GM12878 (cell line): ENCODE data around the gene PTGES2. TPM values are rescaled to one million over a fixed set of nuclear protein-coding genes. Genes with fewer than 3 reads are reported as not detected.

Source experiments
- ATAC-seq: fragments of 200-7000 bp; cut with Tn5 transposase; 3 replicates; pipeline ENCODE4 v1.9.1; 2020; ENCODE audit warnings: mild to moderate bottlenecking, moderate library complexity
- BruUV-seq: library from RNA; stranded (reverse); fragments of 400-500 nt; replicated peaks from 2 replicates; lab custom pipeline; 2021; lab: Mats Ljungman, UMichigan
- CTCF ChIA-PET: fragments of 300-600 bp; sonication (Branson Sonifier 250); formaldehyde crosslinking; extraction: SDS; loops from one replicate; lab custom pipeline; 2021; ENCODE audit warnings: inconsistent platforms; lab: Yijun Ruan, JAX
- POLR2A ChIA-PET: fragments of 350-600 bp; formaldehyde crosslinking; extraction: SDS; loops from one replicate; lab custom pipeline; 2021; ENCODE audit warnings: inconsistent platforms; lab: Charles Lee
- RAD21 ChIA-PET: fragments of 300-600 bp; sonication (Branson Sonifier 250); formaldehyde crosslinking; loops from one replicate; lab custom pipeline; 2023; ENCODE audit warnings: antibody characterized with exemption; ENCODE audit not compliant: unreplicated experiment; lab: Charles Lee
- SMC1A ChIA-PET: fragments of 300-600 bp; sonication (Branson Sonifier 250); formaldehyde crosslinking; loops from one replicate; lab custom pipeline; 2023; ENCODE audit not compliant: unreplicated experiment, uncharacterized antibody; lab: Charles Lee
- DNase-seq: peaks from one replicate; pipeline ENCODE4 v3.0.0-alpha.2; 2011; ENCODE audit warnings: low read depth, low spot score
- FAIRE-seq: peaks from 3 replicates; lab custom pipeline; 2011; peaks lifted over from hg19 to GRCh38; lab: Jason Lieb, UNC
- H2AFZ ChIP-seq: 2 replicates; pipeline ENCODE4 v1.6.0; 2011; ENCODE audit warnings: low read depth, low read length, control low read depth; ENCODE audit not compliant: control insufficient read depth
- H3K27ac ChIP-seq: 2 replicates; pipeline ENCODE4 v1.5.1; 2011; ENCODE audit warnings: control low read depth; ENCODE audit not compliant: control insufficient read depth, insufficient read depth
- H3K27me3 ChIP-seq, 2 experiments: replicated peaks in 1 of 2; 2 replicates each; pipeline versions ENCODE4 v1.6.0 to v1.6.1; 2011; ENCODE audit warnings: low read length in 1 of 2; ENCODE audit not compliant: control insufficient read depth in 2 of 2, insufficient read depth in 2 of 2
- H3K36me3 ChIP-seq, 2 experiments: 2 replicates each; pipeline ENCODE4 v1.5.1; 2011; ENCODE audit warnings: low read length in 1 of 2; ENCODE audit not compliant: control insufficient read depth in 2 of 2, insufficient read depth in 2 of 2
- H3K4me1 ChIP-seq: 2 replicates; pipeline ENCODE4 v1.6.1; 2011; ENCODE audit warnings: mild to moderate bottlenecking, low read length, moderate library complexity, mixed read lengths; ENCODE audit not compliant: control insufficient read depth, insufficient read depth
- H3K4me2 ChIP-seq: 2 replicates; pipeline ENCODE4 v1.6.0; 2011; ENCODE audit warnings: control low read depth; ENCODE audit not compliant: control insufficient read depth, insufficient read depth
- H3K4me3 ChIP-seq: fragments of 200-600 bp; sonication (generic); 2 replicates; pipeline ENCODE4 v1.5.1; 2016
- H3K79me2 ChIP-seq: 2 replicates; pipeline ENCODE4 v1.6.0; 2011; ENCODE audit warnings: low read length; ENCODE audit not compliant: control insufficient read depth, insufficient read depth
- H3K9ac ChIP-seq: 2 replicates; pipeline ENCODE4 v1.8.0; 2011; ENCODE audit warnings: low read length, control low read depth, mixed read lengths; ENCODE audit not compliant: control insufficient read depth, insufficient read depth
- H3K9me3 ChIP-seq: replicated peaks from 3 replicates; pipeline ENCODE4 v1.5.1; 2011; ENCODE audit warnings: mild to moderate bottlenecking, low read length; ENCODE audit not compliant: control insufficient read depth, insufficient read depth
- H4K20me1 ChIP-seq: 2 replicates; pipeline ENCODE4 v1.6.0; 2011; ENCODE audit not compliant: control insufficient read depth, insufficient read depth
- BACH1 ChIP-seq: fragments of 450-650 bp; IDR thresholded peaks from 2 replicates; pipeline ENCODE4 v1.6.1; 2017; ENCODE audit warnings: mild to moderate bottlenecking, borderline replicate concordance
- DPF2 ChIP-seq: fragments of 450-650 bp; IDR thresholded peaks from 2 replicates; pipeline ENCODE4 v1.6.1; 2017; ENCODE audit warnings: mild to moderate bottlenecking
- EED ChIP-seq: sonication (generic); IDR thresholded peaks from 2 replicates; pipeline ENCODE4 v1.6.1; 2016; ENCODE audit warnings: antibody characterized with exemption, low read depth
- ESRRA ChIP-seq: IDR thresholded peaks from 2 replicates; pipeline ENCODE4 v1.6.1; 2012; ENCODE audit warnings: mild to moderate bottlenecking, low read length, improper control_type of control experiment
- KAT2A ChIP-seq: conservative IDR thresholded peaks from 2 replicates; pipeline ENCODE4 v1.6.1; 2011; ENCODE audit warnings: low read depth, low read length; ENCODE audit not compliant: control insufficient read depth
- NFYB ChIP-seq: IDR thresholded peaks from 2 replicates; pipeline ENCODE4 v1.6.1; 2011; ENCODE audit warnings: low read depth, mild to moderate bottlenecking, low read length, improper control_type of control experiment, moderate library complexity; ENCODE audit not compliant: insufficient read depth
- POLR2A ChIP-seq: IDR thresholded peaks from 2 replicates; pipeline ENCODE4 v1.6.1; 2011; ENCODE audit warnings: low read depth, mild to moderate bottlenecking, low read length
- RB1 ChIP-seq: fragments of 450-650 bp; formaldehyde crosslinking; IDR thresholded peaks from 2 replicates; pipeline ENCODE4 v1.6.1; 2017; ENCODE audit warnings: mild to moderate bottlenecking, borderline replicate concordance
- RELA ChIP-seq: fragments of 450-650 bp; IDR thresholded peaks from 2 replicates; pipeline ENCODE4 v1.8.0; 2014; ENCODE audit warnings: borderline replicate concordance; ENCODE audit not compliant: partially characterized antibody
- TAF1 ChIP-seq: IDR thresholded peaks from 2 replicates; pipeline ENCODE4 v1.6.1; 2011; ENCODE audit warnings: mild to moderate bottlenecking, low read depth, low read length, borderline replicate concordance
- ZNF592 ChIP-seq: fragments of 450-650 bp; IDR thresholded peaks from 2 replicates; pipeline ENCODE4 v1.6.1; 2017; ENCODE audit warnings: mild to moderate bottlenecking, moderate library complexity
- WGBS: methylation state at CpG from one replicate; pipeline ENCODE4 v1.1.6; 2016; ENCODE audit warnings: low lambda C conversion rate; ENCODE audit not compliant: insufficient replicate concordance, insufficient coverage; ENCODE audit errors: missing lambda C conversion rate; 5-methylcytosine and 5-hydroxymethylcytosine counted together
- in situ Hi-C: fragments of 300-500 bp; cut with MboI; formaldehyde crosslinking; loops from 9 replicates; pipeline ENCODE4 v1.14.3; 2018; ENCODE audit warnings: mixed read lengths
- intact Hi-C: fragments of 100-400 bp; cut with micrococcal nuclease; formaldehyde crosslinking; loops from one replicate; pipeline ENCODE4 v1.14.2; 2022; ENCODE audit not compliant: unreplicated experiment
- polyA plus RNA-seq, 11 experiments: library from polyadenylated mRNA; depleted of rRNA in 4 of 11; unstranded in 6 of 11; stranded (reverse) in 5 of 11; fragments of >200 nt; fragmentation: Nextera tagmentation in 4 of 11; fragmentation: Illumina TruSeq in 1 of 11; extraction: Ambion mirVana in 4 of 11; extraction: Trizol in 1 of 11; gene quantifications; 1 replicate in 1 of 11; 2 replicates in 10 of 11; pipeline versions ENCODE4 v1.2.1 to v1.2.3, GENCODE V29; 2011 to 2016; ENCODE audit warnings: inconsistent platforms in 2 of 11, missing spikeins in 2 of 11, low read depth in 1 of 11
- total RNA-seq, 4 experiments: library from RNA; depleted of rRNA in 3 of 4; stranded (reverse); fragments of >200 nt in 3 of 4; fragmentation: Illumina TruSeq in 1 of 4; extraction: Trizol in 1 of 4; gene quantifications; 2 replicates each; pipeline versions ENCODE4 v1.2.1 to v1.2.3, GENCODE V29; 2013 to 2021
- TF ChIP-seq, protein P1 (sequence below): IDR thresholded peaks from 2 replicates; pipeline ENCODE4 v1.6.1; 2011; ENCODE audit warnings: mild to moderate bottlenecking, low read depth, low read length, moderate library complexity; ENCODE audit not compliant: insufficient replicate concordance
- TF ChIP-seq, protein P2 (sequence below): IDR thresholded peaks from 2 replicates; pipeline ENCODE4 v1.6.1; 2011; ENCODE audit warnings: low read depth, low read length, improper control_type of control experiment, borderline replicate concordance

The PTGES2 gene
- total and polyA plus RNA-seq, 10 of the 15 experiments (the other 5 are each of a cell fraction or from before 2014, with no cell fraction given), result 2.1 to 141 (median 99.1) TPM

DNA sequence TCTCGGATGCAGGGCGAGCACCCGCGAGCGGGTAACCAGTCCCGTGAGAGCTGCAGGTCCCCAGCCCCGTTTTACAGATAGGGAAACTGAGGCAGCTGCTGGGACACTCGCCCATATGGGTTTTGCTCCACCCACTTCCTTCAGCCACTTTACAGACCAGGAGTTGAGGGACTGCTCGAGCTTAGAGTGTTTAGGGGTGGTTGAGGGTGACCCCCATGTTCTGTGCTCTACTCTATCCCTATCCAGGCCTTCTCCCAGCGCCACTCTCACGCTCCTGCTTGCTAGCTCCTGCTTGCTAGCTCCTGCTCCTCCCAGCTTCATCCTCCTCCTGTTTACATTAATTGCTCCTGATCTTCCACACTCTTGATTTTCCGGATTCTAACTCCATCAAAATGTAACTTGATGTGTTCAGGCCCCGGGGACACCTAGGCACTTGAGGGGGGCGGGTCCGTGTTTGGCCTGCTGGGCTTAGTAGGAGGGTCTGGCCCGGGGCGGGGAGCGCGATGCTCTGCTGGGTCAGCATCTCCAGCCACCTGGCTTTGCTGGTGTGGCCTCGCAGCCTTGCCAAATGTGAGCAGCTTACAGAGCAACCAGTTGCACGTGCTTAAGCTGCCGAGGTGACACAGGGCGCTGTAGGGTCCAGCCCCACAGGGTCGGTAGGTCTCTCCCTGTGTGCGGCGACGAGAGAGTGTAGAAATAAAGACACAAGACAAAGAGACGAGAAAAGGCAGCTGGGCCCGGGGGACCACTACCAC, 1.5 kb upstream of the PTGES2 start (continued):
- no peak for TF ChIP-seq NFYB
- TF ChIP-seq ESRRA, result no peak
- no peak for TF ChIP-seq BACH1
- TF ChIP-seq EED, result no peak
- no peak for TF ChIP-seq POLR2A
- TF ChIP-seq DPF2, result no peak
- TF ChIP-seq, protein P1, sequence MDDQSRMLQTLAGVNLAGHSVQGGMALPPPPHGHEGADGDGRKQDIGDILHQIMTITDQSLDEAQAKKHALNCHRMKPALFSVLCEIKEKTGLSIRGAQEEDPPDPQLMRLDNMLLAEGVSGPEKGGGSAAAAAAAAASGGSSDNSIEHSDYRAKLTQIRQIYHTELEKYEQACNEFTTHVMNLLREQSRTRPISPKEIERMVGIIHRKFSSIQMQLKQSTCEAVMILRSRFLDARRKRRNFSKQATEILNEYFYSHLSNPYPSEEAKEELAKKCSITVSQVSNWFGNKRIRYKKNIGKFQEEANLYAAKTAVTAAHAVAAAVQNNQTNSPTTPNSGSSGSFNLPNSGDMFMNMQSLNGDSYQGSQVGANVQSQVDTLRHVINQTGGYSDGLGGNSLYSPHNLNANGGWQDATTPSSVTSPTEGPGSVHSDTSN, result no peak

DNA sequence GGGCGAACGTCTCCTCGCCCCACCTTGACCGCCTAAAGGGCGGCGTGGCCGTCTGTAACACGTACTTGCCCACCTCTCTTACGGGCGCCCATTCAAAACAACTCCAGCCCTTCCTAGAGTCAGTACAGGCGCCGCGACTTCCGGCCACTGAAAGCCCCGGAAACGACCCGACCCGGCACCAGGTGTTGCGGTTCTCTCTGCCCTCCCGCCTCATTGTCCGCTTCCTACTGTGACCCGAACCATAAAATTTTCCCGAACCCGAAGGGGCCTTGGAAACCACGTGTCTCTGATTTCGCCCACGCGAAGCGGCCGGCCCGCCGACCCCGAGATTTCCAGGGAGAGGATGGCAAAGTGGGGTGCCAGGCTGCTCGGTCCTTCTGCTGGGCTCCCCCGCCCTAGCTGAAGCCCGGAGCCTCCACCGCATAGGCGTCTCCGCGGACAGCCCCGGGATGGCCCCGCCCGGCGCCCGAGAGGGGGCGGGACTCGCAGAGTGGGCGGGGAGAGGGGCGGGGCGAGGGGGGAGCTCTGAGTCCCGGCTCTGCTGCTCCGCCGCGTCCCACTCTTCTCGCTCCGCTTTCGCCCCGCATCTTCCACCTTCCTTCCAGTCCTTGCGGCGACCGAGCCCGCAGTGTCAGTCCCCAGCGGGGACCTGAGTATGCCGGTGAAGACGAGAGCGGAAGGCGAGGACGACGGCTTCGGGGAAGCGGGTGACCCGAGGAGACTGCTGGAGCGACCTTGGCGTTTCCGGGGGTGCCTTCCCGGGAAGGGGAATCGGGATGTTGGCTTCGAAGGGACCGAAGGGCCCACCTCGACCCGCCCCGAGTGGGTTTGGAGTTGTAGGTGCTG, 684 bp upstream of the PTGES2 start:
- in situ Hi-C loops, result no loop called here
- intact Hi-C loops, result loop anchor here (1.0 to 5.0 kb wide), 3 partner anchors 32 to 341 kb away; partner anchors contain the start of genes BBLN, CDK9 and SLC27A4
- under 1% methylated on average over 61 of the region's 82 CpGs for WGBS
- TF ChIP-seq TAF1 (peak; percentile 31; the same call in 1 of the 2 replicates), RB1 (peak; percentile 29; the same call in 1 of the 2 replicates), RELA (peak; percentile 71), ZNF592 (peak; percentile 74; the same call in 1 of the 2 replicates), KAT2A (no peak), ESRRA (no peak)
- TF ChIP-seq, protein P2, sequence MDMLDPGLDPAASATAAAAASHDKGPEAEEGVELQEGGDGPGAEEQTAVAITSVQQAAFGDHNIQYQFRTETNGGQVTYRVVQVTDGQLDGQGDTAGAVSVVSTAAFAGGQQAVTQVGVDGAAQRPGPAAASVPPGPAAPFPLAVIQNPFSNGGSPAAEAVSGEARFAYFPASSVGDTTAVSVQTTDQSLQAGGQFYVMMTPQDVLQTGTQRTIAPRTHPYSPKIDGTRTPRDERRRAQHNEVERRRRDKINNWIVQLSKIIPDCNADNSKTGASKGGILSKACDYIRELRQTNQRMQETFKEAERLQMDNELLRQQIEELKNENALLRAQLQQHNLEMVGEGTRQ, result peak; percentile 39; the same call in 1 of the 2 replicates

More for the DNA sequence above, 684 bp upstream of the PTGES2 start:
- CTCF ChIA-PET, result interaction anchor here (0.6 to 7.4 kb wide), 11 partner anchors 12 to 185 kb away, joined by 3 to 84 read pairs (median 3); no protein-coding TSS in a partner anchor
- DNase-seq, result peak; percentile 68
- peak; percentile 78 for FAIRE-seq
- Histone ChIP-seq H4K20me1 (no peaks in the 10 kb centered on the region), H3K4me2 (peak overlapping the region; percentile 79), H3K4me1 (peaks cover 14% of the 10 kb centered on the region; the same call in 1 of the 2 replicates), H3K9ac (peak overlapping the region; percentile 98), H3K36me3 (peaks cover 0 to 9% of the 10 kb centered on the region in 2 experiments; a peak in 3 of 4 replicates), H3K9me3 (no peaks in the 10 kb centered on the region), H3K4me3 (peak overlapping the region; percentile 88), H3K79me2 (peaks cover 32% of the 10 kb centered on the region), H3K27ac (peak overlapping the region; percentile 99), H3K27me3 (no peaks in the 10 kb centered on the region; a peak in 2 of 4 replicates), H2AFZ (peak overlapping the region; percentile 99)
- RAD21 ChIA-PET, result interaction anchor here (0.7 to 1.4 kb wide), 9 partner anchors 11 to 393 kb away, joined by 3 to 8 read pairs (median 4); partner anchors contain the start of genes GOLGA2, NAIF1, SWI5 and TOR2A
- no TSS peak for BruUV-seq
- ATAC-seq, result peak; percentile 76
- SMC1A ChIA-PET, result interaction anchor here (1.4 kb wide), 1 partner anchor 10 kb away, joined by 6 read pairs; no protein-coding TSS in a partner anchor
- POLR2A ChIA-PET, result interaction anchor here (0.5 to 1.5 kb wide), 9 partner anchors 9 to 1364 kb away, joined by 3 to 10 read pairs (median 4); no protein-coding TSS in a partner anchor
